ENCODE measurements around the gene CPTP. TPM values are rescaled to one million over a fixed set of nuclear protein-coding genes. Genes with fewer than 3 reads are reported as not detected.

Gene CPTP
- total RNA-seq, 4 donors from 2014 or later: 12.0 to 24.9 (median 18.8) TPM

- WGBS, 2 donors: 63 to 64% methylated on average over 9 of the region's 9 CpGs
- H3K9me3 ChIP-seq: no peaks in the 10 kb centered on the region
- peak; percentile 78 to 85 for DNase-seq (ENCODE audit: low spot score in 2 of 2)
- H3K4me1 ChIP-seq: peaks cover 0 to 61% (median 18%) of the 10 kb centered on the region in 4 donors
- no peak overlapping the region for H3K4me3 ChIP-seq
- H3K27ac ChIP-seq: peak overlapping the region in 3 of 4 donors; percentile 13 to 80 (median 58)
- TF ChIP-seq EP300 (IDR thresholded peaks at IDR 0.05) (peak in 1 of 2 donors; percentile 35), CTCF (IDR thresholded peaks at IDR 0.05) (no peak), POLR2A (IDR thresholded peaks at IDR 0.05) (no peak)
- H3K27me3 ChIP-seq: no peaks in the 10 kb centered on the region
- H3K36me3 ChIP-seq: peaks cover 0 to 65% (median 12%) of the 10 kb centered on the region in 3 donors
Measured at GRCh38 chr1:1318131-1318652, 6.4 kb upstream of the CPTP start.

DNA sequence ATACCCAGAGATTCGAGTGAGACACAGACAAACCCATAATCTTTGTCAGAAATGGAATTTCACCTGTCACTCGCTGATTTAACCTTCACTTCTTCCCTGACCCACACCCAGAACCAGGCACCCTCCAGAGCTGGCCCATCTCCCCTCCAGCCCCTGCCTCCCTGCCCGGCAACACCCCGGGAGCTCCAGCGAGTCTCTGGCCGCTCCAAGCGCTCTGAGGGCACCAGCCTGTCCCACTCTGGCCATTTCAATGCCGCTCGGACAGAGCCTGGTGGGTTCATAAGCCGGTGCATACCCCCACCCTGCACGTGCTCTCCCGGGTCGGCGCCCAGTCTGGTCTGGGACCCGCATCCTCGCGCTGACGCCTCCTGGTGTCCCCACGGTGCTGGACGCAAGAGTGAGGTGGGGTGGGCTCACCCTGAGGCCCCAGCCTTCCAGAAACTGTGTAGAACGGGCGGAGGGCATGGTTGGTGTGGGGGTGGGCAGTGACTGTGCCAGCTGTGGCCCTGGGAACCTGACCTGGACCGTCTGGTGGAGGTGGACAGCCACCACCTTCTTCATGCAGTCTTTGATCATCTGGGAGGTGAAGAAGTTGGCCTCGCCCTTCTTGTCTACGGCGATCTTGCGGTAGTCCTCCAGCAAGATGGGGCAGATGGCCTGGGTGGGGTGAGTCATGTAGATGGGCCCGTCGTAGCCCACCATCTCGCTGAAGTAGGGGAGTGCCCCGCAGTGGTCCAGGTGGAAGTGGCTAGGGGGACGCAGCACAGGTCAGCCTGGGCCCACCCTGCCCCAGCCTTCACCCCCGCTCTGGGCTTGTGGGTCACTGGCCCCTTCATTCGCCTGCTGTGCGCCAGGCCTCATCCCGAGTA, 5.6 kb upstream of the CPTP start:
- Histone ChIP-seq H3K4me3 (no peak overlapping the region), H3K27me3 (no peaks in the 10 kb centered on the region), H3K36me3 (peaks cover 0 to 57% (median 7%) of the 10 kb centered on the region in 3 donors), H3K4me1 (peaks cover 0 to 68% (median 22%) of the 10 kb centered on the region in 4 donors), H3K9me3 (no peaks in the 10 kb centered on the region), H3K27ac (peak overlapping the region in 3 of 4 donors; percentile 6 to 80 (median 58))
- DNase-seq (ENCODE audit: low spot score in 2 of 2): no peak
- WGBS, 2 donors: 82 to 88% methylated on average over 32 to 36 of the region's 36 CpGs
- TF ChIP-seq CTCF (IDR thresholded peaks at IDR 0.05): no peak
- TF ChIP-seq POLR2A (IDR thresholded peaks at IDR 0.05): no peak
- TF ChIP-seq EP300 (IDR thresholded peaks at IDR 0.05): no peak

GRCh38 chr1:1319646-1319941, 5.0 kb upstream of the CPTP start:
- peaks cover 0 to 51% (median 7%) of the 10 kb centered on the region in 3 donors for H3K36me3 ChIP-seq
- DNase-seq (ENCODE audit: low spot score in 2 of 2): no peak
- no peak overlapping the region for H3K4me3 ChIP-seq
- 90 to 95% methylated on average over 13 of the region's 13 CpGs for WGBS, 2 donors
- no peaks in the 10 kb centered on the region for H3K9me3 ChIP-seq
- no peaks in the 10 kb centered on the region for H3K27me3 ChIP-seq
- no peak for TF ChIP-seq POLR2A (IDR thresholded peaks at IDR 0.05)
- TF ChIP-seq EP300 (IDR thresholded peaks at IDR 0.05): no peak
- TF ChIP-seq CTCF (IDR thresholded peaks at IDR 0.05): no peak
- peak overlapping the region in 1 of 4 donors; percentile 58 for H3K27ac ChIP-seq
- H3K4me1 ChIP-seq: peaks cover 0 to 68% (median 22%) of the 10 kb centered on the region in 4 donors

DNA sequence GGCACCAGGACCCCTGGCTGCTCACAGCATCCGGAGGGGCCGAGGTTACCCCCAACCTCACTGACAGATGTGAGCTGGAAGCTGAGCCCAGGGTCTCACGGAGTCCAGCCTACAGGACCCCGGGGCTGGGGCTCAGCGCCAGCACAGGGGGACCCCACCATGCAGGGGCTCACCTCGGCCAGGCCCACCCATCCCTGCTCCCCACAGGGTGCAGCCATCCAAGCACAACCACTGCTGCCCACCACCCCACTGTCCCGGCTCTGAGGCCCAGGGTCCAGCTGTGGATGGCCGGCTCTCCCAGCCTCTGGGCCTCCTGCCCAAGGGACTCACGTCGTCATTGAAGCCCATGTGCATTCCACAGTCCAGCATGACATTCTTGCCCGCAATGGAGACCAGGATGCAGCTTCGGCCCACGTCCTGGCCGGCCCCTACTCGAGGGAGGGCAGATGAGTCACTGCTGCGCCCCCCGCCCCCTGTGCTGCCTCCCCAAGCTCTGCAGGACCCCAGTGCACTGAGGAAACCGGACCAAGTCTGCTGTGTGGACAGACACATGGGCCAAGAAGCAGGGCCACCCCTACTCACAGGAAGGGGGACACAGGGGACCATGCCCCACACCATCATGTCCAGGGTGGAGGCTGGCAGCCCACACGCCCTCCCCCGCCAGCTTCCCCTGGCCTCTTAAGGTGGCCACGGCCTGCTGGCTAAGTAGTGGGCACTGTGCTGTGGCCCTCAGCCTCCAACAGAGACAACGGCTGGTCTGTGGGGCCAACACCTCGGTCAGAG, 3.7 kb upstream of the CPTP start:
- Histone ChIP-seq H3K27ac (peak overlapping the region in 2 of 4 donors; percentile 10 to 58), H3K36me3 (peaks cover 0 to 43% (median 7%) of the 10 kb centered on the region in 3 donors), H3K9me3 (no peaks in the 10 kb centered on the region), H3K4me1 (peaks cover 0 to 78% (median 30%) of the 10 kb centered on the region in 4 donors), H3K4me3 (no peak overlapping the region), H3K27me3 (no peaks in the 10 kb centered on the region)
- DNase-seq (ENCODE audit: low spot score in 2 of 2): no peak
- 50 to 68% methylated on average over 13 to 14 of the region's 23 CpGs for WGBS, 2 donors
- TF ChIP-seq EP300 (IDR thresholded peaks at IDR 0.05): no peak
- no peak for TF ChIP-seq POLR2A (IDR thresholded peaks at IDR 0.05)
- no peak for TF ChIP-seq CTCF (IDR thresholded peaks at IDR 0.05)

Data from tibial nerve (tissue), 4 donors.